Right lobe of liver (tissue), 4 donors: ENCODE measurements around the gene MAP4K3.

Experiments
- POLR2A ChIP-seq: fragments of 450-650 bp; IDR thresholded peaks from one replicate; pipeline ENCODE4 v1.6.1; 2017; ENCODE audit warnings: antibody characterized with exemption, mild to moderate bottlenecking
- TF ChIP-seq, protein P1 (sequence below), 4 donors: fragments of 200-600 bp in 3 of 4; fragments of 450-650 bp in 1 of 4; IDR thresholded peaks; one replicate each; pipeline versions ENCODE4 v1.5.1 to v1.8.0; 2016 to 2022; ENCODE audit warnings: antibody characterized with exemption in 4 of 4, mild to moderate bottlenecking in 2 of 4
- donor health status: DM: no; HTN: no; CAD: no.
- donor health status: DM: no; HTN: no; CAD: no.
- donor health status: DM: no; HTN: yes; CAD: no.

DNA sequence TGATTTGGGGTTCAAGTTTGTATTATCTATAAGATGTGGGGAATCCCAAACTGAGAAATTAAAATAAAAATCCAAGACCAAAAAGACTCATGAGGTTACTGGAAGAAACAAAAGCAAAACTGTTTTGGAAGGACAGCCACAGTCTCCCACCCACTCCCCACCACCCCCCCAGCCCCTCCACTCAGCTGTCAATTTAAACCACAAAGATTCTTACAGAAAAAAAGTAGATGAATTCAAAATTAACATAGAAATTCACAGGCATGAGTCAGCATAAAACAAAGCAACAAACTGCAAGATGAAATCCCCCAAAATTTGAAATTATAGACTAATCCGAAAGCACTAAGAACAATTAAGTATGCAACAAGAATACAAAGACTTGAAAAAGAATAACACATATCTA lies 12.1 kb downstream of the MAP4K3 start:
- TF ChIP-seq, protein P1, sequence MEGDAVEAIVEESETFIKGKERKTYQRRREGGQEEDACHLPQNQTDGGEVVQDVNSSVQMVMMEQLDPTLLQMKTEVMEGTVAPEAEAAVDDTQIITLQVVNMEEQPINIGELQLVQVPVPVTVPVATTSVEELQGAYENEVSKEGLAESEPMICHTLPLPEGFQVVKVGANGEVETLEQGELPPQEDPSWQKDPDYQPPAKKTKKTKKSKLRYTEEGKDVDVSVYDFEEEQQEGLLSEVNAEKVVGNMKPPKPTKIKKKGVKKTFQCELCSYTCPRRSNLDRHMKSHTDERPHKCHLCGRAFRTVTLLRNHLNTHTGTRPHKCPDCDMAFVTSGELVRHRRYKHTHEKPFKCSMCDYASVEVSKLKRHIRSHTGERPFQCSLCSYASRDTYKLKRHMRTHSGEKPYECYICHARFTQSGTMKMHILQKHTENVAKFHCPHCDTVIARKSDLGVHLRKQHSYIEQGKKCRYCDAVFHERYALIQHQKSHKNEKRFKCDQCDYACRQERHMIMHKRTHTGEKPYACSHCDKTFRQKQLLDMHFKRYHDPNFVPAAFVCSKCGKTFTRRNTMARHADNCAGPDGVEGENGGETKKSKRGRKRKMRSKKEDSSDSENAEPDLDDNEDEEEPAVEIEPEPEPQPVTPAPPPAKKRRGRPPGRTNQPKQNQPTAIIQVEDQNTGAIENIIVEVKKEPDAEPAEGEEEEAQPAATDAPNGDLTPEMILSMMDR (IDR thresholded peaks at IDR 0.05), result no peak
- TF ChIP-seq POLR2A, result no peak
